ENCODE results near the gene TERC. TPM values are rescaled to one million over a fixed set of nuclear protein-coding genes. Genes with fewer than 3 reads are reported as not detected.
"Not testable (repeated sequence)": the region's sequence is repeated elsewhere in the genome, so short reads cannot be mapped to it uniquely, and the experiment has no call there.

TERC gene
- total RNA-seq, 1 donor from 2014 or later: 346 TPM

DNA sequence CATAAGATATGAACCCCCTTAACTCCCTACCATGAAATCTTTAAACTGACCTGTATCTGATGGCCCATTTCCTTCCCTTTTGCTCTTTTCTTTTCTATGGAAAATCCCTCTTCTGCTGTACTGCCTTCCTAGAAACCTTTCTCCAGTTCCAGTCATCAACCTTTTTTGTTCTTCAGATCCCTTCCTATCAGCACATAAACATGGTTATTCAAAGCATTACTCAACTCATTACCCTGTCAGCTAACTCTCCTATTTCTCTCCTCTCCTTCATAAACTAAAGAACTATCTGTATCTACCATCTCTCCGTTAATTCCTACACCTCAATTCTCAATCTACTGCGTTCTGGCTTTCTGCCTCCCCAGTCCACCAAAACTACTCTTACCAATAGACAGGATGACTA, 13.0 kb downstream of the TERC start:
- Histone ChIP-seq H3K4me3 (ENCODE audit: low read depth, low read length) (no peak overlapping the region), H3K36me3 (ENCODE audit: control insufficient read depth, insufficient read depth, low read length) (no peaks in the 10 kb centered on the region), H3K27me3 (ENCODE audit: control insufficient read depth, insufficient read depth, low read length) (no peaks in the 10 kb centered on the region)
- TF ChIP-seq CTCF (IDR thresholded peaks at IDR 0.05; ENCODE audit: insufficient read depth, low read length, severe bottlenecking): no peak
- DNase-seq (ENCODE audit: low read depth) (no peak), FAIRE-seq (no peak)

GRCh38 chr3:169750665-169751064, 14.2 kb downstream of the TERC start:
- FAIRE-seq (no peak), DNase-seq (ENCODE audit: low read depth) (no peak)
- H3K36me3 ChIP-seq (ENCODE audit: control insufficient read depth, insufficient read depth, low read length): no peaks in the 10 kb centered on the region
- no peak for TF ChIP-seq CTCF (IDR thresholded peaks at IDR 0.05; ENCODE audit: insufficient read depth, low read length, severe bottlenecking)
- H3K4me3 ChIP-seq (ENCODE audit: low read depth, low read length): no peak overlapping the region
- H3K27me3 ChIP-seq (ENCODE audit: control insufficient read depth, insufficient read depth, low read length): no peaks in the 10 kb centered on the region

DNA sequence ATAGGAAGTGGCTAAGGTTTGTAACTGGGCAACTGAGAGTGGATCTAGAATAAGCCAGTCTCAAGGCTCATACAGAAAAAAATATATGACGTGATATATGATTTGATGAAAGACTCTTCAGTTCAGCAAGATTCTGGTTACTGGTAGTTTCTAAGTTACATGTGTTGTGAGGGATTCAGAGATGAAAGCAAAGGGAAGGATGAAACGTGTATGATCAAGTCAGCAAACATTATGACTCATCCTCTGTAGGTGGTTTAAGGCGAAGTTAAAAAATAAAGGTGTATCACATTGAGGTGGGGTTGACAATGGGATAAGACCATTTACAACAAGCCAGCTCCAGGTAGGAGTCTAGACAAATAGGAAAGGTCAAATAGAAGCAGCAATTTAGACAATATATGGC, 16.2 kb downstream of the TERC start:
- Histone ChIP-seq H3K27me3 (ENCODE audit: control insufficient read depth, insufficient read depth, low read length) (no peaks in the 10 kb centered on the region), H3K4me3 (ENCODE audit: low read depth, low read length) (no peak overlapping the region), H3K36me3 (ENCODE audit: control insufficient read depth, insufficient read depth, low read length) (no peaks in the 10 kb centered on the region)
- FAIRE-seq: peak; percentile 28
- TF ChIP-seq CTCF (IDR thresholded peaks at IDR 0.05; ENCODE audit: insufficient read depth, low read length, severe bottlenecking): no peak
- DNase-seq (ENCODE audit: low read depth): peak; percentile 94

GRCh38 chr3:169746924-169747323, 17.9 kb downstream of the TERC start:
- no peak for TF ChIP-seq CTCF (IDR thresholded peaks at IDR 0.05; ENCODE audit: insufficient read depth, low read length, severe bottlenecking)
- DNase-seq (ENCODE audit: low read depth) (no peak), FAIRE-seq (no peak)
- H3K27me3 ChIP-seq (ENCODE audit: control insufficient read depth, insufficient read depth, low read length): no peaks in the 10 kb centered on the region
- H3K36me3 ChIP-seq (ENCODE audit: control insufficient read depth, insufficient read depth, low read length): no peaks in the 10 kb centered on the region
- no peak overlapping the region for H3K4me3 ChIP-seq (ENCODE audit: low read depth, low read length)

DNA sequence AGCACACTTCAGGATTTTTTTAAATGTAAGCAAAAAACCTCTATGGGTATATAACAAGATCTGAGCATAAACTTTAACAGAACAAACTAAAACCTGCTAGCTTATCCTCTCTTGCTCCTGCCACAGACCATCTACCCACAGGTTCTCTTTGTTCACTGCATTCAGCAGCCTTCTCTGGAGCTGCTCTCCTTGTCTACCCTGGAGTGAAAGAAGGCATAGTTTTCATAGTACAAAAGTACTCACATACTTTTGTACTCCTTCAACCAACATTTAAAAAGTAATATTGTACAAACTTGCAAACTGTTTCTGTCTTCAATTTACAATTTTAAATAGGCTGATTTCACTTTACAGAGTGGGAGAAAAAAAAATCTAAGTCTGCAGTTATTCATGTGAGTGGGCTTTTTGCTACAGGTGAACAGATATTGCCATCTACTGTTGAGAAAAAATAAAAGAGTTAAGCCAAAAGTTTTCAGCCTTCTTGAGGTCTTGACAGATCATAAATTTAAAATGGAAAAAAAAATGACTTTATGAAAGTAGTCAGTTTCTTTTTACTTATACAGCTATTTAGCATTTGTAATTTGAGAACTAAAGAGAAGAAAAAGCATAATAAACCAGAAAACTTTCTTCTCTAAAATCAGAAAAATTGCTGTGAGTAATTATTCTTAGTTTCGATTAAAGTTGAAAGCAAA, 20.4 kb downstream of the TERC start:
- Histone ChIP-seq H3K36me3 (ENCODE audit: control insufficient read depth, insufficient read depth, low read length) (no peaks in the 10 kb centered on the region), H3K27me3 (ENCODE audit: control insufficient read depth, insufficient read depth, low read length) (no peaks in the 10 kb centered on the region), H3K4me3 (ENCODE audit: low read depth, low read length) (no peak overlapping the region)
- TF ChIP-seq CTCF (IDR thresholded peaks at IDR 0.05; ENCODE audit: insufficient read depth, low read length, severe bottlenecking): no peak
- FAIRE-seq (no peak), DNase-seq (ENCODE audit: low read depth) (peak; percentile 48)

GRCh38 chr3:169739067-169739466, 25.8 kb downstream of the TERC start:
- TF ChIP-seq CTCF (IDR thresholded peaks at IDR 0.05; ENCODE audit: insufficient read depth, low read length, severe bottlenecking): no peak
- DNase-seq (ENCODE audit: low read depth) (no peak), FAIRE-seq (no peak)
- H3K4me3 ChIP-seq (ENCODE audit: low read depth, low read length): no peak overlapping the region
- H3K27me3 ChIP-seq (ENCODE audit: control insufficient read depth, insufficient read depth, low read length): no peaks in the 10 kb centered on the region
- H3K36me3 ChIP-seq (ENCODE audit: control insufficient read depth, insufficient read depth, low read length): no peaks in the 10 kb centered on the region

DNA sequence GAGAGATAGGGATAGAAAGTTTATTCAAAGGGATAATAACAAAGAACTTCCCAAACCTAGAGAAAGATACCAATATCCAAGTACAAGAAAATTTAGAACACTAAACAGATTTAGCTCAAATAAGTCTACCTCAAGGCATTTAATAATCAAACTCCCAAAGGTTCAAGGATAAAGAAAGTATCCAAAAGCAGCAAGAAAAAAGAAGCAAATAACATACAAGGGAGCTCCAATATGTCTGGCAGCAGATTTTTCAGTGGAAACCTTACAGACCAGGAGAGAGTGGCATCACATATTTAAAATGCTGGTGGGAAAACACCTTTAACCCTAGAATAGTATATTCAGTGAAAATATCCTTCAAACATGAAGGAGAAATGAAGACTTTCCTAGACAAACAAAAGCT, 33.0 kb downstream of the TERC start:
- DNase-seq (ENCODE audit: low read depth); FAIRE-seq; H3K4me3 ChIP-seq (ENCODE audit: low read depth, low read length); H3K36me3 ChIP-seq (ENCODE audit: control insufficient read depth, insufficient read depth, low read length); H3K27me3 ChIP-seq (ENCODE audit: control insufficient read depth, insufficient read depth, low read length): not testable (repeated sequence)

Measured in bronchial epithelial cell (primary cell).